SK-N-SH treated with all-trans-retinoic acid at 6 μM for 48 hours (cell line): ENCODE results near the gene ELAVL1.

ENCODE experiments used
- PATZ1 ChIP-seq: fragments of 250-450 bp; sonication (Bioruptor Pico); IDR thresholded peaks from 2 replicates; pipeline ENCODE4 v1.8.0; 2020; ENCODE audit warnings: mild to moderate bottlenecking, moderate library complexity, borderline replicate concordance
- RARB ChIP-seq: fragments of 250-450 bp; sonication (Bioruptor Pico); IDR thresholded peaks from 2 replicates; pipeline ENCODE4 v1.8.0; 2021; ENCODE audit warnings: mild to moderate bottlenecking, moderate library complexity

DNA sequence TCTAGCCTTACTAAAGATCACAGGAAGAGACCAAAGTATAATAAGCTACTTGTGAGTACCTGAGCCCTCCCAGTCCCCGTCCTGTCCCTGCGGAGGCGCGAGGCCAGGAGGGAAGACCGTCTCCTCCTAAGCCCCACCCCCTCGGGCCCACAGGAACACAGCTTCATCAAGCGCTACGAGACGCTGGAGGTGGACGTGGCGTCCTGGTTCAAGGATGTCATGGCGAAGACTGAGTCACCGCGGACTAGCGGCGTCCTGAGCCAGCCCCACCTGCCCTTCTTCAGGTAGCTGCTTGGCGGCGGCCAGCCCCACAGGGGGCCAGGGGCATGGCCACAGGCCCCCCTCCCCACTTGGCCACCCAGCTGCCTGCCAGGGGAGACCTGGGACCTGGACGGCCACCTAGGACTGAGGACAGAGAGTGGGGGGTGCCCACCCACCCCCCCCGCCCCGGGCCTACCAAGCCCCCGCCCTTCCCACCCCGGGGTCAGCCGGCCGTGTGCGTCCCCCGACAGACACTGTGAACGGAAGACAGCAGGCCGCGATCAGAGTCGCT, 93.2 kb downstream of the ELAVL1 start:
- no peak for TF ChIP-seq RARB (CRISPR knock-in tag)
- TF ChIP-seq PATZ1 (CRISPR knock-in tag) = no peak
